WTC11 (cell line): ENCODE data around the gene PAF1. TPM values are rescaled to one million over a fixed set of nuclear protein-coding genes. Genes with fewer than 3 reads are reported as not detected.

Experiments
- ATAC-seq: fragments of 200-7000 bp; cut with Tn5 transposase; 2 replicates; pipeline ENCODE4 v1.10.0; 2021; ENCODE audit warnings: mild to moderate bottlenecking, moderate library complexity
- CTCF ChIA-PET: fragments of 300-600 bp; sonication (Branson Sonifier 250); formaldehyde crosslinking; loops from one replicate; lab custom pipeline; 2021; ENCODE audit warnings: antibody characterized with exemption; lab: Charles Lee
- POLR2A ChIA-PET: fragments of 350-600 bp; sonication (Branson Sonifier 250); formaldehyde crosslinking; loops from one replicate; lab custom pipeline; 2021; ENCODE audit warnings: antibody characterized with exemption; lab: Charles Lee
- DNase-seq: peaks from one replicate; pipeline ENCODE4 v3.0.0; 2021; ENCODE audit warnings: low spot score
- H3K27ac Mint-ChIP-seq: 2 replicates; pipeline ENCODE4 v1.8.0; 2021; ENCODE audit warnings: mixed read lengths
- H3K27me3 Mint-ChIP-seq: 2 replicates; pipeline ENCODE4 v1.8.0; 2021; ENCODE audit warnings: low read depth, mild to moderate bottlenecking, moderate library complexity, mixed read lengths
- H3K36me3 Mint-ChIP-seq: 2 replicates; pipeline ENCODE4 v1.8.0; 2021; ENCODE audit warnings: mixed read lengths
- H3K4me1 Mint-ChIP-seq: 2 replicates; pipeline ENCODE4 v1.8.0; 2022; ENCODE audit warnings: mixed read lengths
- H3K4me3 Mint-ChIP-seq: 2 replicates; pipeline ENCODE4 v1.8.0; 2021; ENCODE audit warnings: mild to moderate bottlenecking, moderate library complexity, mixed read lengths
- H3K9me3 Mint-ChIP-seq: 2 replicates; pipeline ENCODE4 v1.8.0; 2021; ENCODE audit warnings: mixed read lengths
- CDX4 ChIP-seq: fragments of 250-450 bp; sonication (Bioruptor Pico); IDR thresholded peaks from 2 replicates; pipeline ENCODE4 v1.9.0; 2021; ENCODE audit warnings: moderate library complexity, mild to moderate bottlenecking, inconsistent platforms, borderline replicate concordance
- CTCF ChIP-seq: fragments of 200-600 bp; IDR thresholded peaks from 2 replicates; pipeline ENCODE4 v1.8.0; 2022; ENCODE audit warnings: antibody characterized with exemption
- ETV6 ChIP-seq: sonication (generic); formaldehyde crosslinking; IDR thresholded peaks from 2 replicates; pipeline ENCODE4 v1.8.1; 2022; ENCODE audit warnings: mild to moderate bottlenecking, missing genetic modification reagents
- FOXJ3 ChIP-seq: sonication (generic); formaldehyde crosslinking; IDR thresholded peaks from 2 replicates; pipeline ENCODE4 v1.9.0; 2021; ENCODE audit warnings: missing genetic modification reagents, mild to moderate bottlenecking, borderline replicate concordance
- FOXP1 ChIP-seq: sonication (generic); formaldehyde crosslinking; IDR thresholded peaks from 2 replicates; pipeline ENCODE4 v1.8.0; 2022; ENCODE audit warnings: missing genetic modification reagents, mild to moderate bottlenecking, moderate library complexity, borderline replicate concordance
- FOXP4 ChIP-seq: sonication (generic); formaldehyde crosslinking; IDR thresholded peaks from 2 replicates; pipeline ENCODE4 v1.8.0; 2022; ENCODE audit warnings: mild to moderate bottlenecking, missing genetic modification reagents
- GABPB1 ChIP-seq: sonication (generic); formaldehyde crosslinking; IDR thresholded peaks from 2 replicates; pipeline ENCODE4 v1.8.1; 2023; ENCODE audit warnings: mild to moderate bottlenecking, missing genetic modification reagents
- GTF2I ChIP-seq: fragments of 250-450 bp; sonication (Bioruptor Pico); conservative IDR thresholded peaks from 2 replicates; pipeline ENCODE4 v1.4.0; 2021; ENCODE audit warnings: mild to moderate bottlenecking
- HMGA2 ChIP-seq: fragments of 250-450 bp; sonication (Bioruptor Pico); IDR thresholded peaks from 2 replicates; pipeline ENCODE4 v1.4.0; 2021; ENCODE audit warnings: mild to moderate bottlenecking, moderate library complexity
- IRF2 ChIP-seq: sonication (generic); formaldehyde crosslinking; IDR thresholded peaks from 2 replicates; pipeline ENCODE4 v1.8.0; 2022; ENCODE audit warnings: low read depth, missing genetic modification reagents, borderline replicate concordance
- MXD4 ChIP-seq: fragments of 250-450 bp; sonication (Bioruptor Pico); IDR thresholded peaks from 2 replicates; pipeline ENCODE4 v1.8.0; 2021; ENCODE audit warnings: mild to moderate bottlenecking, moderate library complexity, borderline replicate concordance
- MYBL2 ChIP-seq: sonication (generic); formaldehyde crosslinking; IDR thresholded peaks from 2 replicates; pipeline ENCODE4 v1.8.1; 2023; ENCODE audit warnings: mild to moderate bottlenecking, moderate library complexity, missing genetic modification reagents
- PRRX2 ChIP-seq: fragments of 250-450 bp; sonication (Bioruptor Pico); IDR thresholded peaks from 2 replicates; pipeline ENCODE4 v1.8.0; 2021; ENCODE audit warnings: mild to moderate bottlenecking
- SOX15 ChIP-seq: fragments of 250-450 bp; sonication (Bioruptor Pico); IDR thresholded peaks from 2 replicates; pipeline ENCODE4 v1.9.0; 2021; ENCODE audit warnings: mild to moderate bottlenecking
- TEAD1 ChIP-seq: sonication (generic); formaldehyde crosslinking; IDR thresholded peaks from 2 replicates; pipeline ENCODE4 v1.8.0; 2022; ENCODE audit warnings: mild to moderate bottlenecking, missing genetic modification reagents
- TP53 ChIP-seq: sonication (generic); formaldehyde crosslinking; IDR thresholded peaks from 2 replicates; pipeline ENCODE4 v1.8.1; 2023; ENCODE audit warnings: mild to moderate bottlenecking, missing genetic modification reagents
- ZMAT4 ChIP-seq: fragments of 250-450 bp; sonication (Bioruptor Pico); IDR thresholded peaks from 2 replicates; pipeline ENCODE4 v1.9.0; 2021; ENCODE audit warnings: mild to moderate bottlenecking
- ZNF121 ChIP-seq: sonication (generic); formaldehyde crosslinking; IDR thresholded peaks from 2 replicates; pipeline ENCODE4 v1.8.0; 2023; ENCODE audit warnings: missing genetic modification reagents
- ZNF263 ChIP-seq: sonication (generic); formaldehyde crosslinking; IDR thresholded peaks from 2 replicates; pipeline ENCODE4 v1.8.1; 2022; ENCODE audit warnings: low read depth, mild to moderate bottlenecking, moderate library complexity, missing genetic modification reagents
- ZNF317 ChIP-seq: sonication (generic); formaldehyde crosslinking; IDR thresholded peaks from 2 replicates; pipeline ENCODE4 v1.8.1; 2023; ENCODE audit warnings: low read depth, mild to moderate bottlenecking, moderate library complexity, missing genetic modification reagents, borderline replicate concordance
- ZNF396 ChIP-seq: fragments of 250-450 bp; sonication (Bioruptor Pico); IDR thresholded peaks from 2 replicates; pipeline ENCODE4 v1.8.0; 2021; ENCODE audit warnings: mild to moderate bottlenecking, moderate library complexity, borderline replicate concordance
- ZNF416 ChIP-seq: fragments of 250-450 bp; sonication (Bioruptor Pico); IDR thresholded peaks from 2 replicates; pipeline ENCODE4 v1.9.0; 2021; ENCODE audit warnings: mild to moderate bottlenecking, inconsistent platforms
- ZNF425 ChIP-seq: fragments of 250-450 bp; sonication (Bioruptor Pico); conservative IDR thresholded peaks from 2 replicates; pipeline ENCODE4 v1.9.0; 2021; ENCODE audit warnings: mild to moderate bottlenecking
- total RNA-seq: library from RNA; stranded (reverse); gene quantifications from 3 replicates; pipeline ENCODE4 v1.2.3, GENCODE V29; 2021

The PAF1 gene
- total RNA-seq, 1 experiment from 2014 or later, result 27.8 TPM

- POLR2A ChIA-PET, result no interaction called here
- Mint-ChIP-seq H3K36me3 (peaks cover 53% of the 10 kb centered on the region), H3K27ac (no peak overlapping the region), H3K9me3 (no peaks in the 10 kb centered on the region), H3K4me3 (no peak overlapping the region), H3K4me1 (no peaks in the 10 kb centered on the region), H3K27me3 (no peaks in the 10 kb centered on the region)
- no peak for ATAC-seq
- TF ChIP-seq TEAD1 (CRISPR knock-in tag), result no peak
- TF ChIP-seq CTCF, result no peak
- DNase-seq, result no peak
- CTCF ChIA-PET, result interaction anchor here (0.6 kb wide), 2 partner anchors 45 to 122 kb away, joined by 3 read pairs; no protein-coding TSS in a partner anchor
These were observed 38.3 kb downstream of the PAF1 start for GRCh38 chr19:39352381-39353255.

GRCh38 chr19:39351537-39352064, 39.3 kb downstream of the PAF1 start:
- CTCF ChIA-PET, result interaction anchor here (1.4 to 1.9 kb wide), 2 partner anchors 9 to 46 kb away, joined by 4 to 7 read pairs; partner anchors contain the start of gene SAMD4B
- no peak overlapping the region for H3K27ac Mint-ChIP-seq

GRCh38 chr19:39350156-39350555, 40.8 kb downstream of the PAF1 start:
- no peaks in the 10 kb centered on the region for H3K4me1 Mint-ChIP-seq
- ChIA-PET CTCF (interaction anchor here (1.4 to 1.9 kb wide), 2 partner anchors 8 to 48 kb away, joined by 4 to 7 read pairs; partner anchors contain the start of gene SAMD4B), POLR2A (no interaction called here)
- no peak overlapping the region for H3K27ac Mint-ChIP-seq
- ATAC-seq (no peak), DNase-seq (no peak)
- no peaks in the 10 kb centered on the region for H3K9me3 Mint-ChIP-seq
- TF ChIP-seq ZNF425 (CRISPR knock-in tag), result no peak
- no peak for TF ChIP-seq ZNF396 (CRISPR knock-in tag)
- no peak for TF ChIP-seq MYBL2 (CRISPR knock-in tag)
- no peak for TF ChIP-seq PRRX2 (CRISPR knock-in tag)
- TF ChIP-seq ZNF416 (CRISPR knock-in tag), result no peak
- TF ChIP-seq ZNF317 (CRISPR knock-in tag), result no peak
- no peak for TF ChIP-seq ZNF263 (CRISPR knock-in tag)
- no peak for TF ChIP-seq IRF2
- no peak for TF ChIP-seq GTF2I (CRISPR knock-in tag)
- TF ChIP-seq ZMAT4, result no peak
- no peak for TF ChIP-seq SOX15 (CRISPR knock-in tag)
- no peak for TF ChIP-seq ETV6 (CRISPR knock-in tag)
- no peak for TF ChIP-seq FOXJ3 (CRISPR knock-in tag)
- no peak for TF ChIP-seq TP53
- TF ChIP-seq FOXP1, result no peak
- H3K27me3 Mint-ChIP-seq, result no peaks in the 10 kb centered on the region
- peaks cover 31% of the 10 kb centered on the region for H3K36me3 Mint-ChIP-seq
- no peak overlapping the region for H3K4me3 Mint-ChIP-seq

More at GRCh38 chr19:39351537-39352064, 39.3 kb downstream of the PAF1 start:
- H3K9me3 Mint-ChIP-seq, result no peaks in the 10 kb centered on the region
- TF ChIP-seq FOXP4, result no peak
- TF ChIP-seq ZNF121 (CRISPR knock-in tag), result no peak
- no peak for TF ChIP-seq CDX4 (CRISPR knock-in tag)
- TF ChIP-seq ZNF396 (CRISPR knock-in tag), result no peak
- TF ChIP-seq GABPB1 (CRISPR knock-in tag), result no peak
- no peak for TF ChIP-seq HMGA2 (CRISPR knock-in tag)
- no peak for TF ChIP-seq ZNF416 (CRISPR knock-in tag)
- no peak for TF ChIP-seq MXD4 (CRISPR knock-in tag)
- H3K27me3 Mint-ChIP-seq, result no peaks in the 10 kb centered on the region
- no peaks in the 10 kb centered on the region for H3K4me1 Mint-ChIP-seq
- ATAC-seq, result no peak
- peaks cover 43% of the 10 kb centered on the region for H3K36me3 Mint-ChIP-seq
- no peak for DNase-seq
- POLR2A ChIA-PET, result interaction anchor here (0.6 kb wide), 1 partner anchor 20 kb away, joined by 3 read pairs; no protein-coding TSS in a partner anchor
- no peak overlapping the region for H3K4me3 Mint-ChIP-seq
